Ovary (tissue), 3 donors: ENCODE results near the gene VSX2.

Source experiments
- EP300 ChIP-seq: sonication (generic); formaldehyde crosslinking; IDR thresholded peaks from one replicate; pipeline ENCODE4 v1.6.1; 2017; ENCODE audit warnings: antibody characterized with exemption
- TF ChIP-seq, protein P1 (sequence below), 3 donors: fragments of 450-650 bp in 2 of 3; fragments of 200-600 bp in 1 of 3; IDR thresholded peaks; one replicate each; pipeline versions ENCODE4 v1.5.1 to v1.8.0; 2016 to 2022; ENCODE audit warnings: antibody characterized with exemption in 3 of 3, mild to moderate bottlenecking in 1 of 3
- donor health status: DM: no; HTN: no; CAD: no.

DNA sequence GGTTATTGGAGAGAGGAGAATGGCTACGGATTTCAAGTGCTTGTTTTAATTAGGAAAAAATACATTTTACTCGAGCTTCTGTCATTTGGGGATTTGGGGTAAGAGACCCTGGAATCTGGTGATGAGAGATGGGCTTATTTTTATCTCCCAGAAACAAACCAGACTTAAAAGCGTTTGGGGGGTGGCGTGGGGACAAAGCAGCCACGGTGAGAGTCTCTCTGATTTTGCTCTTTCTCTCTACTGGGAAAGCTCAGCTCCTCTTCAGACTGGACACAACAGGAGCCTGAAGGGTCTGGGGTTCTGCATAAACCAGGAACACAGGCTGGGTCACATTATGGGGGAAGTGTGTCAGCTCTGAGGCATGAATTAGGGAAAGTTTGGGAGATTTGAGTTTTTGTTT lies 3.8 kb downstream of the VSX2 start:
- TF ChIP-seq, protein P1, sequence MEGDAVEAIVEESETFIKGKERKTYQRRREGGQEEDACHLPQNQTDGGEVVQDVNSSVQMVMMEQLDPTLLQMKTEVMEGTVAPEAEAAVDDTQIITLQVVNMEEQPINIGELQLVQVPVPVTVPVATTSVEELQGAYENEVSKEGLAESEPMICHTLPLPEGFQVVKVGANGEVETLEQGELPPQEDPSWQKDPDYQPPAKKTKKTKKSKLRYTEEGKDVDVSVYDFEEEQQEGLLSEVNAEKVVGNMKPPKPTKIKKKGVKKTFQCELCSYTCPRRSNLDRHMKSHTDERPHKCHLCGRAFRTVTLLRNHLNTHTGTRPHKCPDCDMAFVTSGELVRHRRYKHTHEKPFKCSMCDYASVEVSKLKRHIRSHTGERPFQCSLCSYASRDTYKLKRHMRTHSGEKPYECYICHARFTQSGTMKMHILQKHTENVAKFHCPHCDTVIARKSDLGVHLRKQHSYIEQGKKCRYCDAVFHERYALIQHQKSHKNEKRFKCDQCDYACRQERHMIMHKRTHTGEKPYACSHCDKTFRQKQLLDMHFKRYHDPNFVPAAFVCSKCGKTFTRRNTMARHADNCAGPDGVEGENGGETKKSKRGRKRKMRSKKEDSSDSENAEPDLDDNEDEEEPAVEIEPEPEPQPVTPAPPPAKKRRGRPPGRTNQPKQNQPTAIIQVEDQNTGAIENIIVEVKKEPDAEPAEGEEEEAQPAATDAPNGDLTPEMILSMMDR (IDR thresholded peaks at IDR 0.05) = no peak
- TF ChIP-seq EP300 = no peak
